ENCODE results near the gene ZBTB7C. TPM values are rescaled to one million over a fixed set of nuclear protein-coding genes. Genes with fewer than 3 reads are reported as not detected.

ZBTB7C gene
- total RNA-seq, 1 experiment from 2014 or later, result not detected

- H3K4me3 Mint-ChIP-seq (ENCODE audit: low read depth, unreplicated experiment), result no peak overlapping the region
- no peak overlapping the region for H3K27ac Mint-ChIP-seq (ENCODE audit: unreplicated experiment)
- H3K9me3 Mint-ChIP-seq (ENCODE audit: low read depth, unreplicated experiment), result no peaks in the 10 kb centered on the region
- no TSS peak for BruUV-seq (replicated peaks)
- TF ChIP-seq CTCF (IDR thresholded peaks at IDR 0.05; ENCODE audit: unreplicated experiment), result no peak
- no peaks in the 10 kb centered on the region for H3K36me3 Mint-ChIP-seq (ENCODE audit: insufficient read depth, unreplicated experiment)
- intact Hi-C loops (cut with micrococcal nuclease; ENCODE audit: unreplicated experiment), result no loop called here
- no peaks in the 10 kb centered on the region for H3K4me1 Mint-ChIP-seq (ENCODE audit: low read depth, unreplicated experiment)
- CTCF ChIA-PET, result no interaction called here
- H3K27me3 Mint-ChIP-seq (ENCODE audit: unreplicated experiment), result peaks cover 98% of the 10 kb centered on the region
- no peak for DNase-seq
Measured at GRCh38 chr18:48124857-48125626, 284.1 kb downstream of the ZBTB7C start.

GRCh38 chr18:48123941-48124340 is 285.2 kb downstream of the ZBTB7C start:
- BruUV-seq (replicated peaks), result no TSS peak
- CTCF ChIA-PET, result interaction anchor here (0.6 kb wide), 1 partner anchor 10 kb away, joined by 3 read pairs; no protein-coding TSS in a partner anchor

GRCh38 chr18:48123324-48123723 is 285.9 kb downstream of the ZBTB7C start:
- no peaks in the 10 kb centered on the region for H3K9me3 Mint-ChIP-seq (ENCODE audit: low read depth, unreplicated experiment)
- CTCF ChIA-PET, result no interaction called here
- BruUV-seq (replicated peaks), result no TSS peak

More at GRCh38 chr18:48123941-48124340, 285.2 kb downstream of the ZBTB7C start:
- H3K9me3 Mint-ChIP-seq (ENCODE audit: low read depth, unreplicated experiment), result no peaks in the 10 kb centered on the region
- no peak for TF ChIP-seq CTCF (IDR thresholded peaks at IDR 0.05; ENCODE audit: unreplicated experiment)
- no peak overlapping the region for H3K27ac Mint-ChIP-seq (ENCODE audit: unreplicated experiment)
- peaks cover 97% of the 10 kb centered on the region for H3K27me3 Mint-ChIP-seq (ENCODE audit: unreplicated experiment)
- no peaks in the 10 kb centered on the region for H3K4me1 Mint-ChIP-seq (ENCODE audit: low read depth, unreplicated experiment)
- no peaks in the 10 kb centered on the region for H3K36me3 Mint-ChIP-seq (ENCODE audit: insufficient read depth, unreplicated experiment)
- DNase-seq, result no peak
- H3K4me3 Mint-ChIP-seq (ENCODE audit: low read depth, unreplicated experiment), result no peak overlapping the region
- intact Hi-C loops (cut with micrococcal nuclease; ENCODE audit: unreplicated experiment), result no loop called here

GRCh38 chr18:48122816-48123215 is 286.4 kb downstream of the ZBTB7C start:
- intact Hi-C loops (cut with micrococcal nuclease; ENCODE audit: unreplicated experiment), result no loop called here
- H3K27me3 Mint-ChIP-seq (ENCODE audit: unreplicated experiment), result peaks cover 86% of the 10 kb centered on the region

More at GRCh38 chr18:48123324-48123723, 285.9 kb downstream of the ZBTB7C start:
- no peak overlapping the region for H3K27ac Mint-ChIP-seq (ENCODE audit: unreplicated experiment)
- H3K4me3 Mint-ChIP-seq (ENCODE audit: low read depth, unreplicated experiment), result no peak overlapping the region
- H3K27me3 Mint-ChIP-seq (ENCODE audit: unreplicated experiment), result peaks cover 91% of the 10 kb centered on the region
- TF ChIP-seq CTCF (IDR thresholded peaks at IDR 0.05; ENCODE audit: unreplicated experiment), result no peak
- intact Hi-C loops (cut with micrococcal nuclease; ENCODE audit: unreplicated experiment), result no loop called here
- DNase-seq, result no peak
- no peaks in the 10 kb centered on the region for H3K36me3 Mint-ChIP-seq (ENCODE audit: insufficient read depth, unreplicated experiment)
- no peaks in the 10 kb centered on the region for H3K4me1 Mint-ChIP-seq (ENCODE audit: low read depth, unreplicated experiment)

More at GRCh38 chr18:48122816-48123215, 286.4 kb downstream of the ZBTB7C start:
- Mint-ChIP-seq H3K36me3 (ENCODE audit: insufficient read depth, unreplicated experiment) (no peaks in the 10 kb centered on the region), H3K9me3 (ENCODE audit: low read depth, unreplicated experiment) (no peaks in the 10 kb centered on the region), H3K27ac (ENCODE audit: unreplicated experiment) (no peak overlapping the region), H3K4me1 (ENCODE audit: low read depth, unreplicated experiment) (no peaks in the 10 kb centered on the region), H3K4me3 (ENCODE audit: low read depth, unreplicated experiment) (no peak overlapping the region)
- no peak for DNase-seq
- TF ChIP-seq CTCF (IDR thresholded peaks at IDR 0.05; ENCODE audit: unreplicated experiment), result no peak
- CTCF ChIA-PET, result no interaction called here
- BruUV-seq (replicated peaks), result no TSS peak

All from Calu3 (cell line).